ENCODE data around the gene FRRS1L. TPM values are rescaled to one million over a fixed set of nuclear protein-coding genes. Genes with fewer than 3 reads are reported as not detected.

Gene FRRS1L
- total RNA-seq, 6 experiments from 2014 or later, result not detected

DNA sequence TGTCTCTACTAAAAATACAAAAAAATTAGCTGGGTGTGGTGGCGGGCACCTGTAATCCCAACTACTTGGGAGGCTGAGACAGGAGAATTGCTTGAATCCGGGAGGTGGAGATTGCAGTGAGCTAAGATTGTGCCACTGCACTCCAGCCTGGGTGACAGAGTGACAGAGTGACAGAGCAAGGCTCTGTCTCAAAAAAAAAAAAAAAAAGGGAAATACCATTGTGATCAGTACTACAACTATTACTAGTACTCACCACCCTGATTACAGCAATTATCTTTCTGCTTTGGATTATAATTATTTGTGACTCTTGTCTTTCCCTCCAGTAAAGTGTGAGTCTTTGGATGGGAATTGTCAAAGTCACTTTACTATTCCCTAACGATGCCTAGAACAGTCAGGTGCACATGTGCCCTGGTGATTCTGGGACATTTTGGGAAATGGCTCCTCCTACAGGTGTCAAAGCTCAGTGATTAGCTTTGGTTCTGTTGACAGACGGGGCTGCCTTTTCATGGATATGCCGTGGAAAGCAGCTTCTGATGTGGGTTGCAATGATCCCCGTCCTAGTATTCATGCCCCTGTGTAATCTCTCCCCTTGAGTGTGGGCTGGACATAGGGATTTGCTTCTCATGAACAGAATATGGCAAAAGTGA lies 31.8 kb upstream of the FRRS1L start:
- DNase-seq, result no peak
- Histone ChIP-seq H3K36me3 (no peaks in the 10 kb centered on the region), H3K4me1 (no peaks in the 10 kb centered on the region), H3K4me3 (no peak overlapping the region), H3K9me3 (no peaks in the 10 kb centered on the region), H3K27ac (no peak overlapping the region), H3K27me3 (no peaks in the 10 kb centered on the region)
- WGBS (ENCODE audit: insufficient coverage, low coverage, low lambda C conversion rate, missing lambda C conversion rate), result 75% methylated on average over 5 of the region's 6 CpGs
- no peak for ATAC-seq
- no peak for TF ChIP-seq POLR2A (IDR thresholded peaks at IDR 0.05)
- no peak for TF ChIP-seq CTCF (IDR thresholded peaks at IDR 0.05)
- intact Hi-C loops (cut with DNase I), result no loop called here

- Histone ChIP-seq H3K36me3 (no peaks in the 10 kb centered on the region), H3K4me3 (no peak overlapping the region), H3K9me3 (no peaks in the 10 kb centered on the region), H3K27me3 (no peaks in the 10 kb centered on the region), H3K4me1 (no peaks in the 10 kb centered on the region), H3K27ac (no peak overlapping the region)
- 72% methylated on average over 6 of the region's 11 CpGs for WGBS (ENCODE audit: insufficient coverage, low coverage, low lambda C conversion rate, missing lambda C conversion rate)
- no peak for ATAC-seq
- DNase-seq, result no peak
- no peak for TF ChIP-seq POLR2A (IDR thresholded peaks at IDR 0.05)
- no peak for TF ChIP-seq CTCF (IDR thresholded peaks at IDR 0.05)
- intact Hi-C loops (cut with DNase I), result no loop called here
These were observed 27.0 kb upstream of the FRRS1L start for GRCh38 chr9:109193974-109194556.

DNA sequence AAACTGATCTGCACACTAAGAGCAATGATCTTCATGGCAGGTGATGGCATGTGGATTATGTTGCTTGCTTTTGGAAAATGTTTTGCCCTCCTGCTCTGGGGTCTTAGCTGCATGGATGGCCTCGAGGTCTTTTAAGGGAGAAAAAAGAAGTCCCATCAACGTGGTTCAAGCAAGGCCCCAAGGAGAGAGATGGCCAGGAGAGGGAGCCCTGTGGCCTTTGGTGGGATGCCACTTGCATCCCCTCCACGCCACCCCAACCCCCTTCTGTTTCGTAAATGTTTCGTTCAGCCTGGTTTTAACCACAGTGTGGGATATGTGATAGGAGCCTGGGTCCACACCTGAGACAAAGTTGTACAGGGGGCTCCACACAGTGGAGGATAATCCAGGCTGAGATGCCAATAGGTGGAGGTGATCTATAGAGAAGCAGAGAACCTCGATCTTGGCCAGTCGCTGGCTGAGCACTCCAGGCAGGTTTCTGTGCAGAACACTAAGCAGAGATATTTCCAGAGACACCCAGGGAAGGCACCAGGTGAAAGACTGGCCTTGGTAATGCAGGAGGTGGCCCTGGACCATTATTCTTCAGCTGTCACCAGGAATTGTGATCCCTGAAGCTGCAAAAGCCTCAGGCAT lies 25.8 kb upstream of the FRRS1L start:
- Histone ChIP-seq H3K27ac (no peak overlapping the region), H3K36me3 (no peaks in the 10 kb centered on the region), H3K9me3 (no peaks in the 10 kb centered on the region), H3K27me3 (no peaks in the 10 kb centered on the region), H3K4me3 (no peak overlapping the region), H3K4me1 (no peaks in the 10 kb centered on the region)
- intact Hi-C loops (cut with DNase I), result no loop called here
- DNase-seq (peak in 2 of 3 donors; percentile 51 to 74), ATAC-seq (peak; percentile 92 to 98 (median 96))
- 17% methylated on average over 6 of the region's 7 CpGs for WGBS (ENCODE audit: insufficient coverage, low coverage, low lambda C conversion rate, missing lambda C conversion rate)
- TF ChIP-seq POLR2A (IDR thresholded peaks at IDR 0.05) (no peak), CTCF (IDR thresholded peaks at IDR 0.05) (peak; percentile 57 to 74 (median 66))

DNA sequence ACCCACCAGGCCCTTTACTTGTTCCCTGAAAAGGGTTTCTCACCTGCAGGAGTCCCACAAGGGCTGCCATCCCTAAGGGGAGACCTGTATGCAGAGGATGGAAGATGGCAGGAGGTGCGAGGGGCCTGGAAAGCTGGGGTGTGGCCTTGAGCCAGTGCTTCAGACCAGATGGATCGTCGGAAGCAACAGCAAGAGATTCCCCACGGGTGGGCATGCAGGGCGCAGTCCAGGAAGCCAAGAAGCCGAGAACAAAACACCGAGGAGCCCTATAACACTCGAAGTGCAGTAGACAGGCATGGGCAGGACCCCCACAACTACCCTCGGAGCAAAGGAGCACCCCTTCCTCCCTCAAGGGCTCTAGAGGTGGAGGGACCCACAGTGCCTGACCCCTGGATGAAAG lies 24.7 kb upstream of the FRRS1L start:
- no peak for ATAC-seq
- no peak for DNase-seq
- no CpG with 5 or more reads among the region's 9 CpGs for WGBS (ENCODE audit: insufficient coverage, low coverage, low lambda C conversion rate, missing lambda C conversion rate)

More for the DNA sequence above, 24.7 kb upstream of the FRRS1L start:
- Histone ChIP-seq H3K27ac (no peak overlapping the region), H3K36me3 (no peaks in the 10 kb centered on the region), H3K27me3 (no peaks in the 10 kb centered on the region), H3K9me3 (no peaks in the 10 kb centered on the region), H3K4me3 (no peak overlapping the region), H3K4me1 (no peaks in the 10 kb centered on the region)
- TF ChIP-seq CTCF (IDR thresholded peaks at IDR 0.05) (no peak), POLR2A (IDR thresholded peaks at IDR 0.05) (no peak)
- intact Hi-C loops (cut with DNase I), result no loop called here
